Skin epidermis (tissue), 12 donors: Measurements from ENCODE around the gene GALNT7.

Experiments
- H3K27ac ChIP-seq, 21 experiments: fragments of 200-600 bp; sonication (generic) in 11 of 21; one replicate each; pipeline ENCODE4 v1.5.0; 2020; ENCODE audit warnings: mild to moderate bottlenecking in 3 of 21, inconsistent platforms in 2 of 21, moderate library complexity in 2 of 21
- H3K4me3 ChIP-seq, 7 experiments: fragments of 200-600 bp; sonication (generic) in 2 of 7; one replicate each; pipeline ENCODE4 v1.5.0; 2020; ENCODE audit warnings: inconsistent platforms in 2 of 7, mild to moderate bottlenecking in 2 of 7, moderate library complexity in 1 of 7

GALNT7 gene

GRCh38 chr4:173226401-173226888 lies 57.8 kb downstream of the GALNT7 start:
- H3K4me3 ChIP-seq, result no peak overlapping the region
- no peak overlapping the region for H3K27ac ChIP-seq

- Histone ChIP-seq H3K27ac (no peak overlapping the region), H3K4me3 (no peak overlapping the region)
These were observed 59.1 kb downstream of the GALNT7 start for GRCh38 chr4:173227756-173228155.

GRCh38 chr4:173230062-173230461 lies 61.5 kb downstream of the GALNT7 start:
- Histone ChIP-seq H3K27ac (no peak overlapping the region), H3K4me3 (no peak overlapping the region)

- H3K27ac ChIP-seq, result peak overlapping the region in 1 of 21 experiments; percentile 8
- H3K4me3 ChIP-seq, result no peak overlapping the region
These were observed 63.3 kb downstream of the GALNT7 start for GRCh38 chr4:173231916-173232315.

- no peak overlapping the region for H3K27ac ChIP-seq
These were observed 65.2 kb downstream of the GALNT7 start for GRCh38 chr4:173233857-173234256.

GRCh38 chr4:173235050-173235449 lies 66.4 kb downstream of the GALNT7 start:
- H3K4me3 ChIP-seq, result no peak overlapping the region
- H3K27ac ChIP-seq, result no peak overlapping the region

More at GRCh38 chr4:173233857-173234256, 65.2 kb downstream of the GALNT7 start:
- H3K4me3 ChIP-seq, result no peak overlapping the region

GRCh38 chr4:173236301-173236700 lies 67.7 kb downstream of the GALNT7 start:
- Histone ChIP-seq H3K4me3 (no peak overlapping the region), H3K27ac (no peak overlapping the region)

- Histone ChIP-seq H3K4me3 (no peak overlapping the region), H3K27ac (no peak overlapping the region)
These were observed 68.5 kb downstream of the GALNT7 start for GRCh38 chr4:173237152-173237551.

GRCh38 chr4:173237762-173238161 lies 69.2 kb downstream of the GALNT7 start:
- Histone ChIP-seq H3K4me3 (no peak overlapping the region), H3K27ac (no peak overlapping the region)

GRCh38 chr4:173240696-173241095 lies 72.1 kb downstream of the GALNT7 start:
- Histone ChIP-seq H3K27ac (no peak overlapping the region), H3K4me3 (no peak overlapping the region)

GRCh38 chr4:173242466-173243250 lies 74.0 kb downstream of the GALNT7 start:
- Histone ChIP-seq H3K4me3 (no peak overlapping the region), H3K27ac (no peak overlapping the region)

GRCh38 chr4:173243321-173243720 lies 74.7 kb downstream of the GALNT7 start:
- no peak overlapping the region for H3K4me3 ChIP-seq
- H3K27ac ChIP-seq, result no peak overlapping the region

- Histone ChIP-seq H3K4me3 (no peak overlapping the region), H3K27ac (no peak overlapping the region)
These were observed 75.5 kb downstream of the GALNT7 start for GRCh38 chr4:173243917-173244658.

- Histone ChIP-seq H3K4me3 (no peak overlapping the region), H3K27ac (no peak overlapping the region)
These were observed 77.3 kb downstream of the GALNT7 start for GRCh38 chr4:173245952-173246351.

GRCh38 chr4:173246719-173247118 lies 78.1 kb downstream of the GALNT7 start:
- Histone ChIP-seq H3K4me3 (no peak overlapping the region), H3K27ac (no peak overlapping the region)

GRCh38 chr4:173247321-173247720 lies 78.7 kb downstream of the GALNT7 start:
- H3K27ac ChIP-seq, result no peak overlapping the region
- no peak overlapping the region for H3K4me3 ChIP-seq

GRCh38 chr4:173248690-173249089 lies 80.1 kb downstream of the GALNT7 start:
- H3K4me3 ChIP-seq, result no peak overlapping the region
- H3K27ac ChIP-seq, result no peak overlapping the region

GRCh38 chr4:173252024-173252935 lies 83.7 kb downstream of the GALNT7 start:
- H3K4me3 ChIP-seq, result no peak overlapping the region
- H3K27ac ChIP-seq, result no peak overlapping the region

GRCh38 chr4:173253561-173253960 lies 85.0 kb downstream of the GALNT7 start:
- H3K27ac ChIP-seq, result no peak overlapping the region

GRCh38 chr4:173254646-173255045 lies 86.0 kb downstream of the GALNT7 start:
- Histone ChIP-seq H3K4me3 (no peak overlapping the region), H3K27ac (no peak overlapping the region)

More at GRCh38 chr4:173253561-173253960, 85.0 kb downstream of the GALNT7 start:
- no peak overlapping the region for H3K4me3 ChIP-seq
